CD14-positive monocyte (primary cell): Measurements from ENCODE around the gene MEG3. TPM values are rescaled to one million over a fixed set of nuclear protein-coding genes. Genes with fewer than 3 reads are reported as not detected.

ENCODE experiments used
- DNase-seq, 3 donors: peaks; one replicate each; pipeline ENCODE4 v3.0.0-alpha.2; 2011 to 2022
- H2AFZ ChIP-seq: 2 replicates; pipeline ENCODE4 v1.6.0; 2012; ENCODE audit warnings: mild to moderate bottlenecking, low read depth, low read length, inconsistent platforms; ENCODE audit not compliant: insufficient read depth, poor library complexity, severe bottlenecking
- H3K27ac ChIP-seq, 2 donors: 1 replicate in 1 of 2; 2 replicates in 1 of 2; pipeline ENCODE4 v1.5.1; 2012 to 2013; ENCODE audit warnings: low read length in 2 of 2, control low read depth in 1 of 2, inconsistent platforms in 1 of 2, low read depth in 1 of 2, mild to moderate bottlenecking in 1 of 2
- H3K27me3 ChIP-seq, 2 donors: one replicate each; pipeline versions ENCODE4 v1.6.0 to v1.6.1; 2011 to 2013; ENCODE audit warnings: low read length in 2 of 2; ENCODE audit not compliant: control insufficient read depth in 2 of 2, insufficient read depth in 2 of 2
- H3K36me3 ChIP-seq, 2 donors: replicated peaks in 1 of 2; 1 replicate in 1 of 2; 2 replicates in 1 of 2; pipeline versions ENCODE4 v1.5.1 to v1.6.1; 2012 to 2013; ENCODE audit warnings: low read length in 2 of 2, control low read depth in 1 of 2, inconsistent platforms in 1 of 2, mild to moderate bottlenecking in 1 of 2; ENCODE audit not compliant: insufficient read depth in 2 of 2, control insufficient read depth in 1 of 2
- H3K4me1 ChIP-seq, 2 donors: 1 replicate in 1 of 2; 2 replicates in 1 of 2; pipeline versions ENCODE4 v1.5.1 to v1.6.1; 2012 to 2013; ENCODE audit warnings: low read length in 2 of 2, control low read depth in 1 of 2, inconsistent platforms in 1 of 2, mild to moderate bottlenecking in 1 of 2, moderate library complexity in 1 of 2; ENCODE audit not compliant: insufficient read depth in 2 of 2, control insufficient read depth in 1 of 2
- H3K4me2 ChIP-seq: replicated peaks from 2 replicates; pipeline ENCODE3; 2012; ENCODE audit warnings: low read length, moderate library complexity, mild to moderate bottlenecking; ENCODE audit not compliant: poor library complexity, severe bottlenecking; ENCODE audit errors: extremely low read depth
- H3K4me3 ChIP-seq, 3 experiments: fragments of 200-600 bp in 1 of 3; sonication (generic) in 1 of 3; replicated peaks in 1 of 3; 1 replicate in 2 of 3; 2 replicates in 1 of 3; pipeline ENCODE4 v1.5.1; 2011 to 2013; ENCODE audit warnings: low read length in 3 of 3, mild to moderate bottlenecking in 3 of 3, control low read depth in 2 of 3, low read depth in 2 of 3, inconsistent platforms in 1 of 3, moderate library complexity in 1 of 3
- H3K79me2 ChIP-seq: 2 replicates; pipeline ENCODE4 v1.6.0; 2012; ENCODE audit warnings: mild to moderate bottlenecking, control low read depth, inconsistent platforms, low read length, moderate library complexity; ENCODE audit not compliant: insufficient read depth
- H3K9ac ChIP-seq: 2 replicates; pipeline ENCODE4 v1.6.0; 2017; ENCODE audit warnings: low read length, mild to moderate bottlenecking; ENCODE audit not compliant: insufficient read depth, poor library complexity, severe bottlenecking
- H3K9me3 ChIP-seq, 2 donors: replicated peaks in 1 of 2; 1 replicate in 1 of 2; 2 replicates in 1 of 2; pipeline versions ENCODE4 v1.5.1 to v1.6.1; 2012 to 2013; ENCODE audit warnings: low read length in 2 of 2, control low read depth in 1 of 2; ENCODE audit not compliant: control insufficient read depth in 1 of 2, insufficient read depth in 1 of 2
- H4K20me1 ChIP-seq: 2 replicates; pipeline ENCODE4 v1.6.0; 2012; ENCODE audit warnings: mild to moderate bottlenecking, low read length, control low read depth, moderate library complexity; ENCODE audit not compliant: insufficient read depth
- H3K27ac Mint-ChIP-seq, 7 donors: one replicate each; pipeline ENCODE4 v1.8.0; 2020; ENCODE audit warnings: mild to moderate bottlenecking in 7 of 7, mixed read lengths in 7 of 7, moderate library complexity in 6 of 7, inconsistent platforms in 2 of 7
- H3K27me3 Mint-ChIP-seq, 3 donors: one replicate each; pipeline ENCODE4 v1.8.0; 2021 to 2022; ENCODE audit warnings: low read depth in 3 of 3, mild to moderate bottlenecking in 3 of 3, mixed read lengths in 3 of 3, moderate library complexity in 3 of 3, inconsistent platforms in 1 of 3
- H3K36me3 Mint-ChIP-seq, 2 donors: one replicate each; pipeline ENCODE4 v1.8.0; 2020; ENCODE audit warnings: mixed read lengths in 2 of 2, inconsistent platforms in 1 of 2, mild to moderate bottlenecking in 1 of 2
- H3K4me1 Mint-ChIP-seq: one replicate; pipeline ENCODE4 v1.8.0; 2020; ENCODE audit warnings: mild to moderate bottlenecking, mixed read lengths
- H3K4me3 Mint-ChIP-seq, 2 donors: one replicate each; pipeline ENCODE4 v1.8.0; 2020; ENCODE audit warnings: mild to moderate bottlenecking in 2 of 2, mixed read lengths in 2 of 2, moderate library complexity in 1 of 2
- H3K9me3 Mint-ChIP-seq, 7 donors: one replicate each; pipeline ENCODE4 v1.8.0; 2020 to 2022; ENCODE audit warnings: mixed read lengths in 7 of 7, mild to moderate bottlenecking in 6 of 7, moderate library complexity in 6 of 7, inconsistent platforms in 2 of 7
- CTCF ChIP-seq: fragments of 200-600 bp; IDR thresholded peaks from one replicate; pipeline ENCODE4 v1.8.0; 2022; ENCODE audit warnings: antibody characterized with exemption, mild to moderate bottlenecking
- WGBS: methylation state at CpG from one replicate; pipeline ENCODE4 v1.1.5; 2013; ENCODE audit warnings: missing lambda C conversion rate; ENCODE audit not compliant: insufficient coverage; 5-methylcytosine and 5-hydroxymethylcytosine counted together
- intact Hi-C, 2 donors: fragments of 100-400 bp; cut with micrococcal nuclease; formaldehyde crosslinking; loops; one replicate each; pipeline versions ENCODE4 v1.15.0 to v1.15.1; 2023
- polyA plus RNA-seq, 3 donors: library from polyadenylated mRNA; depleted of rRNA in 1 of 3; unstranded in 2 of 3; stranded (reverse) in 1 of 3; fragments of 300-500 nt in 2 of 3; fragments of >200 nt in 1 of 3; fragmentation: Illumina TruSeq in 2 of 3; gene quantifications; 1 replicate in 2 of 3; 2 replicates in 1 of 3; pipeline ENCODE4 v1.2.3, GENCODE V29; 2012 to 2021

The MEG3 gene
- polyA plus RNA-seq, 3 donors = 1.7 TPM; not detected in 2

DNA sequence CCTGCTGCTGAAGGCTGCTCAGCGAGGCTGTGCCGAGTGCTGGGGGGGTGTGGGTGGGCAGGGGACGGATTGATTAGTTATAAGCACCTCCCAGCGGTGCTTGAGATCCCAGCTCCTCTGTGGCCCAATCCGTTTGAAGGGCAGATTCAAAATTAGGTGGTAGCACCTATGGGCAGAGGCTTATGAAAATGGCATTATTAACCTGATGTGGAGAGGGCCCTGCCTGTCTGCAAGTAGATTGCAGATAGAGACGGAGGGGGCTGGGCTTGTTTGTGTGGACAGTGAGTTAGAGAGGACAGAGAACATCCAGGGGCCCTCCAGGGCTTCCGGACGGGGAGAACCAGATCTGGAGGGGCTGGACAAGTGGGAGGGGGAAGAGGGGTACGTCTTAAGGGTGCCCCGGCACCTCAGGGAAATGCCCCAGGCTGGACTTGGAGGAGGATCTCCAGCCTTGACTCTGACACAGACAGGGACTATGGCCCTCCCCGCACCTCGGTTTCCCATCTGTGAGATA, 77.8 kb downstream of the MEG3 start, which contains the start of gene RTL1:
RTL1 (minus strand) TSS at position 51 of the 514 bp plus-strand sequence. CDS start 18,934 bp downstream, outside the sequence.
- no peak for TF ChIP-seq CTCF
- Mint-ChIP-seq H3K36me3 (no peaks in the 10 kb centered on the region), H3K4me3 (peak within 1 kb of the TSS in 1 of 2 donors; percentile 82), H3K4me1 (peaks cover 4% of the 10 kb centered on the region), H3K27ac (no peak within 1 kb of the TSS), H3K9me3 (peaks cover 0 to 11% (median 4%) of the 10 kb centered on the region in 7 donors), H3K27me3 (peaks cover 52 to 76% (median 52%) of the 10 kb centered on the region in 3 donors)
- Histone ChIP-seq H3K27ac (no peak within 1 kb of the TSS), H3K27me3 (peaks cover 11 to 44% of the 10 kb centered on the region in 2 donors), H2AFZ (no peak within 1 kb of the TSS), H3K4me3 (no peak within 1 kb of the TSS), H3K9ac (no peak within 1 kb of the TSS), H3K4me1 (no peaks in the 10 kb centered on the region), H3K4me2 (no peak within 1 kb of the TSS), H3K79me2 (no peaks in the 10 kb centered on the region), H3K9me3 (no peaks in the 10 kb centered on the region), H3K36me3 (no peaks in the 10 kb centered on the region), H4K20me1 (no peaks in the 10 kb centered on the region)
- intact Hi-C loops = no loop called here
- no peak for DNase-seq
- 95% methylated on average over 5 of the region's 12 CpGs for WGBS

DNA sequence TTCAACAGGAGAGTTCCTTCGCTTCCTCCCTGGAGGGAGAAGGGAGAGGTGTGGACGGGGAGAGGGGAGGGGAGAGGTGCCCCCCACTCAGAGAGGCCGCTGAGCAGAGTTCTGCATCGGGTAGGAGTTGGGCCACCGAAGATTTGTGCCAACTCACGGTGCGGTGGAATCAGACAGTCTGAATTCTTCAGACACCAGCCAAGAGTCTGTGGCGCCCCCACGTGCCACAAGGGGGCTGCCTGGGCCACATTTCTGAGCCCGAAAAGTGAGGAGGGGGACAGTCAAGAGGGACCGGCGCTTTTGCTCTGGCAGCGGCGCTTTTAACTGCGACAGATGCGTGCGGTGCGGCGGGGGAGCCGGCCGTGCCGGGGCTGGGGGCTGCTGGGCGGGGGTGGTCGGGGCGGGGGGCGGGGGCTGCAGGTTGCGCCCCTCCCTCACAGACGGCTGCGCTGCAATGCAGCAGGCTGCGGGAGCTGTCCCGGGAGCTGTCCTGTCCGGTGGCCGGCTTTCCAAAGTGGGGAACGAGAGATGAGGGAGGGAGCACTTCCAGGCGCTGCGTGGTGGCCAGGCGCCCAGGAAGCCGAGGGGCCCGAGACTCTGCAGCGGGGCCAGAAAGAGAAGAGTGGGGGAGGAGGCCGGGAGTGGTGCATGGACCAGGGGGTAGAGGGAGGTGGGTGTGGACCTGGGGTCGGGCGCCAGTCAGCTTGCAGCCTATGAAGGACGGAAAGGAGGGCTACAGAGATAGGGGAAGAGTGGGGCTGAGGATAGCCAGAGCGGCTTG, 78.6 kb downstream of the MEG3 start:
- Histone ChIP-seq H3K9me3 (no peaks in the 10 kb centered on the region), H4K20me1 (no peaks in the 10 kb centered on the region), H3K4me1 (no peaks in the 10 kb centered on the region), H3K4me3 (no peak overlapping the region), H3K36me3 (no peaks in the 10 kb centered on the region), H3K27ac (no peak overlapping the region), H3K4me2 (no peak overlapping the region), H3K9ac (no peak overlapping the region), H2AFZ (no peak overlapping the region), H3K27me3 (peaks cover 8 to 37% of the 10 kb centered on the region in 2 donors), H3K79me2 (no peaks in the 10 kb centered on the region)
- H3K4me1 Mint-ChIP-seq = peaks cover 4% of the 10 kb centered on the region
- DNase-seq = no peak
- TF ChIP-seq CTCF = no peak
- H3K27me3 Mint-ChIP-seq = peaks cover 45 to 71% (median 46%) of the 10 kb centered on the region in 3 donors
- H3K27ac Mint-ChIP-seq = no peak overlapping the region
- intact Hi-C loops = no loop called here
- no peaks in the 10 kb centered on the region for H3K36me3 Mint-ChIP-seq
- peak overlapping the region; percentile 24 to 82 for H3K4me3 Mint-ChIP-seq
- peaks cover 0 to 11% (median 4%) of the 10 kb centered on the region in 7 donors for H3K9me3 Mint-ChIP-seq
- 44% methylated on average over 27 of the region's 45 CpGs for WGBS
